Epidermal melanocyte (primary cell): ENCODE measurements around the gene TRPM4.
"Not testable (repeated sequence)": the region's sequence is repeated elsewhere in the genome, so short reads cannot be mapped to it uniquely, and the experiment has no call there.

ENCODE experiments used
- DNase-seq: peaks from one replicate; pipeline ENCODE4 v3.0.0; 2011; ENCODE audit warnings: low spot score; ENCODE audit not compliant: insufficient read length

TRPM4 gene

DNA sequence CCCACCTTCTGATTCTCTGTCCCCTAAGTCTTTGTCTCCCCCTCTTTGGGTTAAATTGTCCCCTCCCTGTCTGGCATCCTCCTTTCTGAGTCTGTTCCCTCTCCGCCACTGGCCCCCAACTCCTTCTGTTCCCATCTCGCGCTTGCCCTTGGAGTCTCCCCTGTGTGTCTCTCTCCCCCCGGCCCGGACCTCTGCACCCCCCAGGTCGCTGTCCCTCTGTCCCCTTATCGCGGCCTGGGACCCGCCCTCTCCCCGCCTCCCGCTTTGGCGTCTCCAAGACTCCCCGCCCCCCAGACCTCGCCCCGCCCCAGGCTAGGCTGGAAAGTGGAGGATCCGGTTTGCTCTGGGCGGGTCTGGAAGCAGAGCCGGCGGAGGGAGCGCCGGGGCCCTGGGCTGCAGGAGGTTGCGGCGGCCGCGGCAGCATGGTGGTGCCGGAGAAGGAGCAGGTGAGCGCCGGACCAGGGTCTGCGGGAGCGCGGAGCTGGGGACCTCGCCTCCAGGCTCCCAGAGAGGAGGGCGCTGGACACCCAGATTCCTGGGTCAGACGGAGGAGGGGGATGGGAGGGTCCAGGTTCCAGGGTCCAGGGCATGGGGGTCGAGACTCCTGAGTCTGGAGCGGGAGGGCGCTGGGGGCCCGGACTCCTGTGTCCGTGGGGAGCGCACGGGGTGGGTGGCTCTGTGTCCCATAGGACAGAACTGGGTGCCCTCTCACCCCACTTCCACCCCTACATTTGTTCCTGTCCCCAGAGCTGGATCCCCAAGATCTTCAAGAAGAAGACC lies at the start of gene TRPM4:
TSS of gene TRPM4 (plus strand) at position 348 of the 780 bp plus-strand sequence. CDS start at position 423, 75 bp downstream.
- peak; percentile 82 for DNase-seq

DNA sequence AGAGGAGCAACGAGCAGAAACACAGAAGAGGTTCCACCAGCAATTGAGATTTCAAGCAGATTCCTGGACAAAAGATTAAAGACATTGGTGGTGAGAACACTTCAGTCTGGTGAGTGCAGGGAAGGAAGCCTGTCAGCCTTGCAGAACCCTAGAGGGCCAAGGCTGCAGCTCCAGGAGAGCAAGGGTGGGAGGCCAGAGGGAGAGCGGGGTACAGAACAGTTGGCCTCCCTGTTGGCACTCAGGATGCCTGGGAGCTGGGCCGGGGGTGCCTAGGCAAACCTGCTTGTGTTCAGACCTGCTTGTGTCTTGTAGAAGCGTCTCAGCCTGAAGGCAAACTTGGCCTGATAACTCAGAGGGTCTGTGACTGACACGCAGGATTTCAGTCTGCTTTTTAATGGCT lies 48.5 kb upstream of the TRPM4 start:
- DNase-seq = no peak

DNA sequence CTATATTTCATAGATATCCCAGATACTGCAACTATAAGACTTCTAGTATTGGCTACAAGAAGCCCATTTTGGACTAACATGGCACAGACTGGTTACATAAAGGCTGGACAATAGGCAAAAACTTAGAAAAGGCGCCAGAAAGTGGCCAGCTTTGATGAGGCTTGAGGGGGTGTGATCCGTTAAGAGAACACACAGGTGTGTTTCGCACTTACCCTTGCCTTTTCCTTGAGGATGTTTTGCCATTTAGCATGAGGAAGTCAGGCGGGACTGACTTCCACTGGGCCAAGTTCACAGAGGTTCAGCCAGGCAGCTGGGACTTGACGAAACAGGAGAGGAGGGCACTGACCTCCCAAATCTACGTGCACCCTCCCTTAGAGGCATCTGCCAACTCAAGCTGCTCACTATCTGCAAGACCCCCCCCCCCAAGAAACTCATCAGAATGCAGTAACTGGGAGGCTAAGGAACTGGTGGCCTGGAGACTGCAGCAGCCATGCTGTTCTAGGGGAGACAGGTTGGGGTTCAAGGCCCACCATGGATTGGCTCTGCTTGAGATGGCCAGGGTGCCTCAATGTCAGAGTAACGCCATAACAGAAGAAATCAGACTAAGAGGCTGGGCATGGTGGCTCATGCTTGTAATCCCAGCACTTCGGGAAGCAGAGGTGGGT lies 47.9 kb upstream of the TRPM4 start:
- no peak for DNase-seq

DNA sequence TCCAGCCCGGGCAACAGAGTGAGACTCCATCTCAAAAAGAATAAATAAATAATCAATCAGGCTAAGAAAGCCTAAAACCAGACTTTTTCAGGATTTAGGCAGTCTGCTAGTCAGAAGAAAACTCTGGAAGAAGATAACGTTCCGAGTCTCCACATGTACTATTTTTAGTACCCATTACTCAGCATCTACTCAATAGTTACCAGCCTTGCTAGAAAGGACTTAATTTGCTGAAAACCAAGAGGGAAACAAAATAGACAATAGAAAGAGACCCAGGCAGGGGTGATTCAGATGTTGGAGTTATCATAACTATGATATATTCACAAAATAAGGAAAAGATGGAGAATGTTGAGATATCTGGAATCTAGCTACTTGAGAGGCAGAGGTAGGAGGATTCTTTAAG lies 47.0 kb upstream of the TRPM4 start:
- DNase-seq = no peak

DNA sequence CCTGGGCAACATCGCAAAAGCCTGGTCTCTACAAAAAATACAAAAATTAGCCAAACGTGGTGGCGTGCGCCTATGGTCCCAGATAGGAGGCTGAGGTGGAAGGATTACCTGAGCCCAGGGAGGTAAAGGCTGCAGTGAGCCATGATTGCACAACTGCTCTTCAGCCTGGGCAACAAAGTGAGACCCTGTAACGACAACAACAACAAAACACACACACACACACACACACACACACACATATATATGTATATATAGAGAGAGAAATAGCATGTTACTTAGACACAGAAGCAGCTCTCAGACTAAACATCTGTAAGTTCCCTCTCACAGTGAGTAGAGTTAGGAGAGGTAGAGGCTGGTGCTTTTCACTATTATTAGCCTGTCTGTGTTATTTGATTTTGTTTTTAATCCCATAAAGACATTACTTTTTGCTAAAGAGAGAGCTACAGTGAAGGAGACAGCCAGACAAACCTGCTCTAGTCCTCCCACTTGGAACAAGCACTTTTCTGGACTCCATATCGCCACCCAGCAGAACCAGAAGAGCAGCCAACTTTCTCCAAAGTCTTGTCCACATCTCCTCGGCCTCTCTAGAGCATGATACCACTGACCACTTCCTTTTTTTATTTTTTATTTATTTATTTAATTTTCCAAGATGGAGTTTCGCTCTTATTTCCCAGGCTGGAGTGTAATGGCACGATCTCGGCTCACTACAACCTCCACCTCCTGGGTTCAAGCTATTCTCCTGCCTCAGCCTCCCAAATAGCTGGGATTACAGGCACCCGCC lies 46.2 kb upstream of the TRPM4 start:
- DNase-seq = no peak

DNA sequence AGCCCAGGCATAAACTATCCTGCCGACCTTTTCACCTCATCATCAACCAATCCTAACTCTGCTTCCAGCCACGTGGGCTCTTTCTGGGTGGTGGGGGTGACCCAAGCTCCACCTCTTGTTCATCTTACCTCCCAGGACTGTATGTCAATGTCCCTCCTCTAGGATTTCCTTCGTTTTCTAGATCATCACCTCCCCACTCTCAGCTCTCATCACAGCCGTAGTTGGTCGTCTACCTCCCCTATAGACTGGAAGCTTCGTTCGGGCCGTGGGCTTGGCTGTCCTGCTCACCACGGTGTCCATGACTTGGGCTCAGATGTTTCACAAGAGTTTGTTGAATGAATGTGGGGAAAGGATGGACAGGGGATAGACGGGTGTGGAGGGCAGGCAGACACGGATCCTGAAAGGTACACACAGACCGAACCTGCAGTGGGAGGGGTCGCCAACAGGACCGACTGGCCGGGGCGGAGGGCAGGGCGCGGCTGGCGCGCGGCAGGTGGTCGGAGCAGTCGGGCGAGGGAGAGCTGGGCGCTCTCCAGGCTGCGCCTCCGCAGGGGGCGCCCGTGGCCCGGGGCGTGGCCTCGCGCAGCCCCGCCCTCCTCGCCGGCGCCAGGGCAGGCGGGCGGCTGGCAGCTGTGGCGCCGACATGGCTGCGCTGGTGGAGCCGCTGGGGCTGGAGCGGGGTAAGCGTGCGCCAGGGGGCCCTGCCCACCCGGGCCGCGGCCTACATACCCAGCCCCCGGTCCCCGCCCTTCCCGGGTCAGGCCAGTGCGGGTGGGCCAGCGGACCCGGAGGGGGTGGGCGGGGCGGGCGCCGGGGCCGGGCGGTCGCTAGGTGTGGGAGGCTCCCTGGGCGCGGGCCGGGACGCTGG lies 43.6 kb upstream of the TRPM4 start, which contains the start of gene LIN7B:
TSS of gene LIN7B (plus strand) at position 609 of the 868 bp plus-strand sequence. CDS start at position 644, 35 bp downstream.
- peak; percentile 87 for DNase-seq

DNA sequence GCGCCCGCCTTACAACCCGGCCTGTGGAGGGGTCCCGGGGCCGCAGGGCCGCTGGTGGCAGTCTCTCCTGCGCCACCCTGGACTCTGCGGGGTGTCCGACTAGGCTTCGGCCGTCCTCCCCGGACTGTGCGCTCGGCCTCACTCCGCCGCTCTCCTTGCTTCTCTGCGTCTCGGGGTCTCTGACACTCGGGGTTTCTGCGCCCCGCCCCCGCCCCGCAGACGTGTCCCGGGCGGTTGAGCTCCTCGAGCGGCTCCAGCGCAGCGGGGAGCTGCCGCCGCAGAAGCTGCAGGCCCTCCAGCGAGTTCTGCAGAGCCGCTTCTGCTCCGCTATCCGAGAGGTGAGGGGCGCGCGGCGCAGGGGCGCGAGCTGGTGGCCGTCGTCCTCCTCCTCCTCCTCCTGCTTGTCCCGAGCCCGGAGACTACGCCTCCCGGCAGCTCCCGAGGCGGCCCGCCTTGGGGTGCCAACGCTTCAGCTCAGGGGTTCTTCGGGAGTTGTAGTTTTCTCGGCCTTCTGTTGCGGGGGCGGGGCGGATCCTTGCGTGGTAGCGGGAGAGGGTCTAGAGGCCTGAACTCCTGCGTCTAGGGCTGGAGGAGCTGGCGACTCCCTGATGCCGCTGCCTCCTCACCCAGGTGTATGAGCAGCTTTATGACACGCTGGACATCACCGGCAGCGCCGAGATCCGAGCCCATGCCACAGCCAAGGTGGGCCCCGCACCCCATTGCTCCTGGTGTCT lies 42.8 kb upstream of the TRPM4 start:
- peak; percentile 41 for DNase-seq

DNA sequence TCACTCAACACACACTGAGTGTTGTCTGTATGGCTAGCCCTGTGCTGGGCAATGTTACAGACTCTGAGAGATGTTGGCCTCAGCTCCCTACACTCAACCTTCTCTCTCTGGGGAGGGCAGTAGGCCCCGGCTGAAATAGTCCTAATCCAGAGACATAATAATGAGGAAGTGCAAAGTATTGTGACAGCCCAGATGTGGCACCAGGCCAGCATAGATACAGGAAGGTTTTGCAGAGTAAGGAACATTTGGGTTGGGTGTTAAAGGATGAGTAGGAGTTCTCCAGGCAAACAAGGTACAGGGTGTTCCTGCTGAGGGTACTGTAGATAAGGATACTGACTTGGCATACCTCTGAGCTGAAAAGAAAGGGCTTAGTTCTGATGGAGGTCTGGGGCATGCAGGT lies 41.0 kb upstream of the TRPM4 start:
- no peak for DNase-seq

DNA sequence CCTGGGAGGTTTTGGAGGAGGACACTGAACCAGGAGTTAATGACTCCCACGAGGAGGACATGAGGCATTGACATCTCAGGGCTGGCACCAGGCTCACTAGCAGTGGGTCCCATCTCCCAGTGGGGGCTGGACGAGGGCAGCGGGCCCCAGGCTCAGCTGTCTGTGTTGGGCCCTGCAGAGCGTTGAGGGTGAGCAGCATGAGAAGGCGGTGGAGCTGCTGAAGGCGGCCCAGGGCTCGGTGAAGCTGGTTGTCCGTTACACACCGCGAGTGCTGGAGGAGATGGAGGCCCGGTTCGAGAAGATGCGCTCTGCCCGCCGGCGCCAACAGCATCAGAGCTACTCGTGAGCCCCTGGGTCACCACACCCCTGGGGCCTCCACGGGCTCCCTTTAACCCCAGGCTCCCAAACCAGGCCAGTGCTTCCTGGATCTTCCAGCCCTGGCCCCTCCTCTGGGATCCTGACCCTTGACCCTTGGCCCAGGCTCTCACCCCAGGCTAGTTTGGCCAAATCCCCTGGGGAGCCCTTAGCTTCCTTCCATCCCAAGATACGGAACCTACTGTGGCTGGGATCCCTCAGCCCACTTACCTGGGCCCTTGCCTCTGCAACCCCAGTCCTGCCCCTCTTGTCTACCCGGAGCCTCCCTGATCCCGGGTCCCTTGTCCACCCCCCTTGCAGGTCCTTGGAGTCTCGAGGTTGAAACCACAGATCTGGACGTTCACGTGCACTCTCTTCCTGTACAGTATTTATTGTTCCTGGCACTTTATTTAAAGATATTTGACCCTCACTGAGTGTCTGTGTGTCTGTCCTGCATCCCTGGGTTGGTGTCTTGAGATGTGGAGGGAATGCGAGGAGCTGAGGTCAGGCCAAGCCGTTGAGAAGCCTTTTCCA lies 39.7 kb upstream of the TRPM4 start:
- no peak for DNase-seq

DNA sequence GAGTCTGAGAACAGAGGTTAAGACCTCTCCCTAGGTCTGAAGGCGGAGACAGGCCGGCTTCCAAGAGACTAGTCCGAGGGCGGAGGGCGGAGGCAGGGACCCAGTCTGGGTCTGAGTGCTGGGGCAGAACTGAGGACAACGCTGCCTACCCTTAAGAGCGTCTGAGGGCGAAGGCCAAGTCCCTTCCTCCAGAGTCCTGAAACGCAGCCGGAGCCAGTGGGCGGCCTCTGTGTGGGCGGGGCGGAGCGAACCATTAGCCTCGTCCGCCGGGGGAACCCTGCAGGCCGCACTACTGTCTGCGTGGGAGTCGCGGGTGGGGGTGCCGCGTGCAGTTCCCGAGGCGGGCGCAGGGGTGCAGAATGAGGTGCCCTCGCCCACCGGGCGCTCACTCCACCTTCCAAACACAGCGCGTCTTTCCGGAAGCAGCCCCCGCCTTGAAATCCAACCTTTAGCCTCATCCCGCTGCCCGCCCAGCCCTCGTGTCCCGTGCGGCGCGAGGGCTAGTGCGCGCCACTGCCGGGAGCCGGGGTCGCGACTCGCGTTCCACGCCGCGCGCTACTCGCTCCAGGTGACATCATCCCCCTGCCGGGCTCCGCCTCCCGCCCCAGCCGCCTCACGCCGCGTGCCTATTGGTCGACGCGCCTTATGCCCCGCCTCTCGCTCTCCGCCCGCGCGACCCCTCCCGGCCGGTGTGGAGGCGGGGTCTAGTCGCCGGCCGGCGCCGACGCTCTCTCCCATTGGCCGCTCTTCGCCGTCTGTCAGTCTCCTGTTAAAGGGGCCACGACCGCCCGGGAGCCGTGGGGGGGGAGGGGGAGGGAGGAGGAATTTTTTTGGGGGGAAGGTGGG lies 38.8 kb upstream of the TRPM4 start, which contains the start of gene C19orf73:
TSS of gene C19orf73 (minus strand) at position 579 of the 846 bp plus-strand sequence. CDS start at position 458, 121 bp downstream.
- peak; percentile 93 for DNase-seq

DNA sequence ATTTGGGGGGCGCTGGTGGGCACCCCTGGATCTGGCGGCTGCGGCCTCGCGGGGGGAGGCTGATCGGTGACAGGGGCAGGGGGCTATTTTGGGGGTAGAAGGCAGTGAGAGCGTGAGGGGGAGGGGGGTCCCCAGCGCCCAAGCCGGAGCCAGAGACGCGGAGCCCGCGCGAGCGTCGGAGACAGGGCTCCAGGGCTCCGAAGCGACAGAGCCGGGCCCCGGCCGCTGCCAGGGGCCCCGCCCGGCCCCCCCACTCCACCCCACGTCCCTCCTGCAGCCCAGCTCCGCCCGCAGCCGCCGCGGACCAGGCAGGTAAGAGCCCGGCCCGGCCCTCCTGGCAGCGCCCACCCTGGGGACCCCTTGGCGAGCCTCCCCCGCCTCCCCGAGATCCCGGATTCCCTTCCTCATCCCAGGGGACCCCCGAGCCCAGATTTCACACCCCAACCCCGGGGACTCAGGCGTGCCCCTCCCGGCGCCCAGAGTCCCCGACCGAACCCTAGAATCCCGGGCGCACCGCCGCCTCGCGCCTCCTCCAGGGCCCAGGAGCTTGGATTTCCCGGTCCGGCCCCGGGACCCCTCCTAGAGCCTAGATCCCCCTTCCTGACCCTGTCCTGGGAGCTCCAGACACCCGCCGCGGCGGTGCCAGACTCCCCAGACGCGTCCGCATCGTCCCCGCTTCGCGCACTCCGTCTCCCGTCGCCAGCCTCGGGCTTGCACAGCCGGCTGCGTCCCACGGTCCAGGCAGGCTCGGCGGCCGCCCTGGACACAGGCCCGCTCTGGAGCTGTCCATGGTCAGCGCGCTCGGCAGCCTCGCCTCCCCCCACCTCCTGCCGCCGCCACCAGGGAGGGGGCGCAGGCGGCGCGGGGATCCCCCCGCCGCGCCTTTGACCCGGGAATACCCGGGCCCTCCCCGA lies 37.9 kb upstream of the TRPM4 start, which contains the start of gene PPFIA3:
TSS of gene PPFIA3 (plus strand) at position 134 of the 914 bp plus-strand sequence. CDS start 8,330 bp downstream, outside the sequence.
- DNase-seq = peak; percentile 43

DNA sequence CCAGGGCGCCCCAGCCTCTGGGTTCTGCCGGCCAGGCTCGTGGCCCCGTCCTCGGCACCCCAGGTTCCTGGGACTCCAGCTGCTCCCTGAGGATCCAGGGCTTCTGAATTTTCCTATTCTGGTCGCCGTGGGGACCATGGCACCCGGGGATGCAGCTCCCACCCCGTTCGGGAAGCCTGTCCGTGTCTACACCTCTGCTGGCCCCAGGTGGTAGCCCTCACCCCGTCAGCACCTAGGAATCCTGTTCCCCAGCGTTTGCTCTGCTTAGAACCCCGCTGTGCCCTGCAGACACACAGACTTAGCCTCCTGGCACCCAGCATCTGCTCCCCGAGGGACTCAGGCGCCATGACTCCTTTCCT lies 37.3 kb upstream of the TRPM4 start:
- DNase-seq = no peak

DNA sequence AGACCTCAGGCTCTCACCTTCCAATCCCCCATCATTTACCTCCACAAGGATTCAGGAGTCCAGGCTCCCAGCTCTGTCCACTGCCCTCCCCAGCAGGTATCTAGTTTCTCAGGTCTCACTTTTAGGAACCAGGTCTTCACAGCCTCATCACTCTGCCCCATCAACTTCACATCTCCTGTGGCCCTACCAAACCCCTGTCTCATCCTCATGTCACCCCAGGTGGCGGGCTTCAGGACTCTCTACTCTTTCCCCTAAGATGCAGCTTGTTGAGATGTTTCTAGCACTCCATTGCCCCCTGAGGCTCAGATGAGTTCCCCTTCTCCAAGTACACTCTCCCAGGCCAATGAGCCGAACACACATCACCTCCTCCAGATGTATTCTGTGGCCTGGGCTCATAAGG lies 36.7 kb upstream of the TRPM4 start:
- DNase-seq = no peak

DNA sequence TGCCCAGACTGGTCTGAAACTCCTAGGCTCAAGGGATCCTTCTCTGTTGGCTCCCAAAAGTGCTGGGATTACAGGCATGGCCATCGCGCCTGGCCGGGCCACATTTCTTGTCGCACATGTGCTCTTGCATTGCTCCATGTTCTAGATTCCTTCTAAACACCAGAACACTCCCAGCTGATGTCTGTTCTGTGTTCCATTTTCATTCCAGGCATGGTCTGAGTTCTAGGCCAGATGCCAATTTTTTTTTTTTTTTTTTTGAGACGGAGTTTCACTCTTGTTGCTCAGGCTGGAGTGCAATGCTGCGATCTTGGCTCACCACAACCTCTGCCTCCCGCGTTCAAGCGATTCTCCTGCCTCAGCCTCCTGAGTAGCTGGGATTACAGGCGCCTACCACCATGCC lies 35.8 kb upstream of the TRPM4 start:
- DNase-seq = not testable (repeated sequence)

DNA sequence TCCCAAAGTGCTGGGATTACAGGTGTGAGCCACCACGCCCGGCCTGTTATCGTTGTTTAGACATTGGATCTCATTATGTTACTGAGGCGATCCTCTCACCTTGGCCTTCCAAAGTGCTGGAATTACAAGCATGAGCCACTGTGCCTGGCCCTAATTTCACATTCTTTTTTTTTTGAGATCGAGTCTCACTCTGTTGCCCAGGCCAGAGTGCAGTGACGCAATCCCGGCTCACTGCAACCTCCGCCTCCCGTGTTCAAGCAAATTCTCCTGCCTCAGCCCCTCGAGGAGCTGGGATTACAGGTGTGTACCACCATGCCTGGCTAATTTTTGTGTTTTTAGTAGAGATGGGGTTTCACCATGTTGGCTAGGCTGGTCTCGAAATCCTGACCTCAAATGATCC lies 34.3 kb upstream of the TRPM4 start:
- not testable (repeated sequence) for DNase-seq

DNA sequence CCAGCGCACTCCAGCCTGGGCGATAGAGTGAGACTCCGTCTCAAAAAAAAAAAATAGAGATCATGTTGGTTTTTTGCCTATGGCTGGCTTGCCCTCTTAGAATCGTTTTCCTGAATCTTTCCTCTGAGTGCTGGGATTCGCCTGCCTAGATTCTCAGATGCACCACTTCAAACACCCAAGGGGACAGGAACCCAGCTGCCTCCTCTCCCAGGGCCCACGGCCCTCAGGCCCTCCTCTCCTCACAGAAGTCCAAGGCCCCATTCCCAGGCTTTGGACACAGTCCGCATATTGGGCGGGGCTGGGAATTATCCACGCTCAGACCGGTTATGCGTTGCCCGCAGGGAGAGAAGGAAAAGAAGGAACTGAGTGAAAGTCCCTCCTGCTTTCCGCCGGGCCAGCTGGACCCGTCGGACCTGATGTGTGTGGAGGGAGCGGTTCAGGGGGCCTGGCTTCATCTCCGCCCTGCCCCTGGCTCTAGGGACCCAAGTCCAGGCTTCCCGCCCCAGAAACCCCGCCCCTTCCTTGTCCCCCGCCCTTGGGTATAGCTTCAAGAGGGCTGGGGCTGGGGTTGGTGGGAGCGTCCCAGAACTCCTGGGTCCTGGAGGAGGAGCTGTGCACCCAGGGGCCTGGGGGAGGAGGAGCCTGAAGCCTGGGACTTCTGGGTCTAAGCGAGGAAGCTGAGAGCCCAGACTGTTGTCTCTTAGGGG lies 32.4 kb upstream of the TRPM4 start:
- DNase-seq = no peak
